Activated naive CD8-positive, alpha-beta T cell treated with anti-CD3 and anti-CD28 coated beads, Interleukin-2, amount 10 ng/mL, durations not matched to agents 7 days and 5 days (primary cell): Measurements from ENCODE around the gene ELL3. TPM values are rescaled to one million over a fixed set of nuclear protein-coding genes. Genes with fewer than 3 reads are reported as not detected.
"Not testable (repeated sequence)": the region's sequence is repeated elsewhere in the genome, so short reads cannot be mapped to it uniquely, and the experiment has no call there.

Experiments used
- ATAC-seq: fragments of 150-1000 bp; cut with Tn5 transposase; one replicate; pipeline ENCODE4 v1.10.0; 2021; ENCODE audit warnings: low read depth, moderate library complexity
- POLR2A ChIA-PET: fragments of 350-600 bp; sonication (Branson Sonifier 250); formaldehyde crosslinking; loops from one replicate; lab custom pipeline; 2021; ENCODE audit warnings: antibody characterized with exemption; lab: Charles Lee
- DNase-seq: peaks from one replicate; pipeline ENCODE4 v3.0.0; 2021
- H3K27ac Mint-ChIP-seq: one replicate; pipeline ENCODE4 v1.8.0; 2022; ENCODE audit warnings: mild to moderate bottlenecking, mixed read lengths
- H3K27me3 Mint-ChIP-seq: one replicate; pipeline ENCODE4 v1.8.0; 2022; ENCODE audit warnings: mild to moderate bottlenecking, moderate library complexity, mixed read lengths
- H3K36me3 Mint-ChIP-seq: one replicate; pipeline ENCODE4 v1.8.0; 2021; ENCODE audit warnings: mild to moderate bottlenecking, mixed read lengths
- H3K4me1 Mint-ChIP-seq: one replicate; pipeline ENCODE4 v1.8.0; 2021; ENCODE audit warnings: mixed read lengths
- H3K4me3 Mint-ChIP-seq: one replicate; pipeline ENCODE4 v1.8.0; 2022; ENCODE audit warnings: mild to moderate bottlenecking, moderate library complexity, mixed read lengths
- H3K9me3 Mint-ChIP-seq: one replicate; pipeline ENCODE4 v1.8.0; 2021; ENCODE audit warnings: mixed read lengths
- total RNA-seq, 2 experiments: library from RNA; stranded (reverse); gene quantifications; one replicate each; pipeline ENCODE4 v1.2.3, GENCODE V29; 2021

ELL3 gene, protein sequence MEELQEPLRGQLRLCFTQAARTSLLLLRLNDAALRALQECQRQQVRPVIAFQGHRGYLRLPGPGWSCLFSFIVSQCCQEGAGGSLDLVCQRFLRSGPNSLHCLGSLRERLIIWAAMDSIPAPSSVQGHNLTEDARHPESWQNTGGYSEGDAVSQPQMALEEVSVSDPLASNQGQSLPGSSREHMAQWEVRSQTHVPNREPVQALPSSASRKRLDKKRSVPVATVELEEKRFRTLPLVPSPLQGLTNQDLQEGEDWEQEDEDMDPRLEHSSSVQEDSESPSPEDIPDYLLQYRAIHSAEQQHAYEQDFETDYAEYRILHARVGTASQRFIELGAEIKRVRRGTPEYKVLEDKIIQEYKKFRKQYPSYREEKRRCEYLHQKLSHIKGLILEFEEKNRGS
- total RNA-seq = 1 to 10 TPM; 4.6 to 4.9 TPM

DNA sequence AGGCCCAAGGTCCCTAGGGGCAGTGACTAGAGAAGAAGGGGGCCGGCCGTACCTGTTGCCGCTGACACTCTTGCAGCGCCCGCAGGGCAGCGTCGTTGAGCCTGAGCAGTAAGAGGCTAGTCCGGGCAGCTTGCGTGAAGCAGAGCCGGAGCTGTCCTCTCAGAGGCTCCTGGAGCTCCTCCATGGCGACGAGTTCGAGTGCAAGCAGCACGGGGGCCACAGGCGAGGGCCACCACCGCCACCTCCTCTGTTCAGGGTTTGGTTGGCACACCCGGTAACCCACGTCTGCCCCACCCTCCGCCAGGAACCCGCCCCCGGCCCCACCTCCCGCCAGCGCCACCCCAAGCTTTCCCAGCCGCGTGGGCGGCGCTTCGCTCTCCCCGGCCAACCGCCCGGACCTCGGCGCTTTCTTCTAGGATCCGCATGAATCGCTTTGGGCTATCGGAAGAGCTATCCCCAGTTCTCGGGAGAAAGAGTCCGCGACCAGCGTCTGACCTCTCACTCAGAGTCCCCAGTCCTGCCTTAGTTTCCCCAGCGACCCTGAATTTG lies at the start of gene ELL3:
Gene ELL3, minus strand, starts transcription at position 249 of the 549 bp plus-strand sequence. Its CDS starts 65 bp downstream, at position 184.
- peak within 1 kb of the TSS; percentile 93 for H3K27ac Mint-ChIP-seq
- peaks cover 5% of the 10 kb centered on the region for H3K36me3 Mint-ChIP-seq
- H3K9me3 Mint-ChIP-seq = no peaks in the 10 kb centered on the region
- H3K27me3 Mint-ChIP-seq = no peaks in the 10 kb centered on the region
- DNase-seq = peak; percentile 84
- peak within 1 kb of the TSS; percentile 91 for H3K4me3 Mint-ChIP-seq
- POLR2A ChIA-PET = interaction anchor here (0.6 to 5.8 kb wide), 11 partner anchors 9 to 406 kb away, joined by 3 to 80 read pairs (median 8); partner anchors contain the start of genes HYPK, MFAP1, PDIA3 and SERF2
- ATAC-seq = peak; percentile 71
- peaks cover 13% of the 10 kb centered on the region for H3K4me1 Mint-ChIP-seq

DNA sequence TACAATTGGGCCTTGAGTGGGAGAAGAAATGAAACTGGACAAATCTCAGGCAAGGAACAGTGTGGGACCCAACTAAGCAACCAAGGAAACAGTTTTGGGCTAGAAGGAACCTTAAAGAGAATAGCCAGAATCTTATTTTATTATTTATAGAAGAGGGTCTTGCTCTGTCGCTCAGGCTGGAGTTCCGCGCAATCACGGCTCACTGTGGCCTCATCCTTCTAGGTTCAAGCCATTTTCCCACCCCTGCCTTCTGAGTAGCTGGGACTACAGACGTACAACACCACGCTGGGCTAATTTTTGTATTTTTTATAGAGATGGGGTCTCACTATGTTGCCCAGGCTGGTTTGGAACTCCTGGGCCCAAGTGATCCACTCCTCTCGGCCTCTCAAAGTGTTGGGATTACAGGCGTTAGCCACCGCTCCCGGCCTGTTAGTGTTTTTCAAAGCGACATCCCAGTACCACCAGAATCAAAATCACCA lies 49.3 kb upstream of the ELL3 start:
- no peaks in the 10 kb centered on the region for H3K9me3 Mint-ChIP-seq
- H3K36me3 Mint-ChIP-seq = peaks cover 29% of the 10 kb centered on the region
- peak overlapping the region; percentile 92 for H3K4me3 Mint-ChIP-seq
- ATAC-seq (no peak), DNase-seq (no peak)
- H3K27me3 Mint-ChIP-seq = no peaks in the 10 kb centered on the region
- POLR2A ChIA-PET = interaction anchor here (1.6 to 3.1 kb wide), 3 partner anchors 26 to 80 kb away, joined by 4 to 15 read pairs (median 7); partner anchors contain the start of genes ELL3, HYPK, PDIA3 and SERINC4
- H3K4me1 Mint-ChIP-seq = peaks cover 30% of the 10 kb centered on the region
- H3K27ac Mint-ChIP-seq = peak overlapping the region; percentile 99

DNA sequence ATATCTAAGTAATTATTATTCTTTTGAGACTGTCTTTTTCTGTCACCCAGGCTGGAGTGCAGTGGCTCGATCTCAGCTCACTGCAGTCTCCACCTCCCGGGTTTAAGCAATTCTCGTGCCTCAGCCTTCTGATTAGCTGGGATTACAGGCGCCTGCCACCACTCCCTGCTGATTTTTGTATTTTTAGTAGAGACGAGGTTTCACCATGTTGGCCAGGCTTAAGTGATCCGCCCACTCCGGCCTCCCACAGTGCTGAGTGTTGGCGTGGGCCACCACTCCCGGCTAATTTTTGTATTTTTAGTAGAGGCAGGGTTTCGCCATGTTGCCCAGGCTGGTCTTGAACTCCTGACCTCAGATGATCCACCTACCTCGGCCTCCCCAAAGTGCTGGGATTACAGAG lies 48.5 kb upstream of the ELL3 start:
- peak overlapping the region; percentile 15 for H3K4me3 Mint-ChIP-seq
- ATAC-seq, H3K9me3 Mint-ChIP-seq, H3K27me3 Mint-ChIP-seq, DNase-seq: not testable (repeated sequence)
- H3K27ac Mint-ChIP-seq = peak overlapping the region; percentile 99
- POLR2A ChIA-PET = interaction anchor here (0.7 to 2.2 kb wide), 11 partner anchors 9 to 640 kb away, joined by 3 to 27 read pairs (median 4); partner anchors contain the start of genes CTDSPL2, ELL3, HYPK and PDIA3
- H3K4me1 Mint-ChIP-seq = peaks cover 31% of the 10 kb centered on the region
- peaks cover 29% of the 10 kb centered on the region for H3K36me3 Mint-ChIP-seq

DNA sequence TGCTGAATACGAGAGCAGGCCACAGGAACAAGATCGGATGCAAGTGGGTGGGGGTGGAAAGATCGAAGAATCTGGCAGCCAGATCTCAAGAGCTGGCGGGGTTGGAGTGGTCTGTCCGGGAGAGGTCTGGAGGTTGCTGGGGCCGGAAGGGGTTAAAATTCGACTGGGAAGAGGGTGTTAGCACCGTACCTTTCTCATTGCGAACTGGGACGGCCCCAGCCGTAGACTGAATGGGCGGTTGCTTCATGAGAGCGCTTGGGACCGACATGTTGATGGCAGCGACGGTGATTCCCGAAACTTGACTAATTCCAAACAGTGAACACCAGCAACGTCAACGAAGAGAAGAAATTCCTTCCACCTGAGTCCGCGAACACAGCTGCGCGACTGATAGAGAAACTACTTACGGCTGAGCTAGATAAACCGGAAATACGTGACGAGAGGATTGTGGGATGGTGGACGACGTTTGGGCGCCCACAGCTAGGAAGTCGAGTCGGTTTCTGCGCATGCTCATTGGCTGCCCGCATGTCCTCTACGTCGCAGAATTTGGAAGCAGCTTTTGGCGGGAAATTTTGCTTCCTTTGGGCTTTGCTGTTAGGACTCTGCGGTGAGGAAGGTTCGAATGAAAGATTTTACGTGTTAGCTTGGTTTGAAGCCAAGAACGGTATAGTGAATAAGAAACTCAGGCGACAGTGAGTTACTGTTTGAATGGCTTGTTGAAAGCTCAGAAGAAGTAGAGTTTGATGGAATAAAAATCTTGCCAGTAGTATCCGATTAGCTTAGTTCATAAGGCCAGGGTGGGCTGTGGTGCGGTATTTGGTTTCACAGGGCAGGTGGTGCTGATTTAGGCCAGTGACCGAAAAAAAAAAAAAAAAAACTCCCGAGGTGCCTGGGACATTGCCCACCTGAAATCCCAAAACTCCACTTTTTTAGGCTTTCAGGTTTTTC lies 47.8 kb upstream of the ELL3 start, which contains the start of gene MFAP1:
Gene MFAP1, minus strand, starts transcription at position 389 of the 945 bp plus-strand sequence. Its CDS starts 121 bp downstream, at position 268.
- Mint-ChIP-seq H3K36me3 (peaks cover 25% of the 10 kb centered on the region), H3K27me3 (no peaks in the 10 kb centered on the region), H3K4me1 (peaks cover 26% of the 10 kb centered on the region), H3K4me3 (peak within 1 kb of the TSS; percentile 100), H3K27ac (peak within 1 kb of the TSS; percentile 99), H3K9me3 (no peaks in the 10 kb centered on the region)
- ATAC-seq (peak; percentile 85), DNase-seq (peak; percentile 78)
- POLR2A ChIA-PET = interaction anchor here (0.7 to 2.2 kb wide), 13 partner anchors 9 to 639 kb away, joined by 3 to 27 read pairs (median 4); partner anchors contain the start of genes CTDSPL2, ELL3, HYPK and PDIA3

DNA sequence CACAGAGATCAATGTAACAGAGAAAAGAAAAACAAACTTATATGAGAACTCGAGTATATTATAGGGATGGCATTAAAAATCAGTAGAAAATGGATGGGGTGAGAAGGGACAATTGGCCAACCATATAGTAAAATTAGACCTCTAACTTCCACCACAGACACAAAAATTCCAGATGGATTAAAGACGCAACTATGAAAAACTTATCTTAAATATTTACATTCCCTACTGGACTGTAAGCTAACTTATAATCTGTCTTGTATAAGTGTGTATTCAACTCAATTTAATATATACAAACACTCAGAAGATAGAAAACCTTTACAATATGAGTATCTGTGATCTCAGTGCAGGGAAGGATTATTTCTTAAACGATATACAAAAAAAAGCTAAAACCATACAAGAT lies 44.7 kb upstream of the ELL3 start:
- POLR2A ChIA-PET = interaction anchor here (0.6 to 2.1 kb wide), 3 partner anchors 21 to 841 kb away, joined by 3 to 13 read pairs (median 3); partner anchors contain the start of genes HYPK and SERINC4
- Mint-ChIP-seq H3K9me3 (no peaks in the 10 kb centered on the region), H3K4me3 (peak overlapping the region; percentile 40), H3K36me3 (peaks cover 12% of the 10 kb centered on the region), H3K4me1 (peaks cover 18% of the 10 kb centered on the region), H3K27ac (peak overlapping the region; percentile 52), H3K27me3 (no peaks in the 10 kb centered on the region)
- ATAC-seq (no peak), DNase-seq (no peak)

DNA sequence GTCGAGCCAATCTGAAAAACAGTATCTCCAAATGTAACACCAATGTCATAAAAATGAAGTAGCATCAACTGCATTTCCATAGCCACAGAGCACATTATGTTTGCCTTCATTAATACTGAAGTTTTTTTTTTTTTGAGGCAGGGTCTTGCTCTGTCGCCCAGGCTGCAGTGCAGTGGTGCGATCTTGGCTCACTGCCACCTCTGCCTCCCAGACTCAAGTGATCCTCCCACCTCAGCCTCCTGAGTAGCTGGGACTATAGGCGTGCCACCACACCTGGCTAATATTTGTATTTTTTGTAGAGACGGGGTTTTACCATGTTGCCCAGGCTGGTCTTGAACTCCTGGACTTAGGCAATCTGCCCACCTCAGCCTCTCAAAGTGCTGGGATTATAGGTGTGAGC lies 38.3 kb upstream of the ELL3 start:
- H3K4me3 Mint-ChIP-seq, H3K27me3 Mint-ChIP-seq, DNase-seq, POLR2A ChIA-PET, H3K9me3 Mint-ChIP-seq, H3K4me1 Mint-ChIP-seq, ATAC-seq: not testable (repeated sequence)
- Mint-ChIP-seq H3K36me3 (peaks cover 31% of the 10 kb centered on the region), H3K27ac (peak overlapping the region; percentile 4)

DNA sequence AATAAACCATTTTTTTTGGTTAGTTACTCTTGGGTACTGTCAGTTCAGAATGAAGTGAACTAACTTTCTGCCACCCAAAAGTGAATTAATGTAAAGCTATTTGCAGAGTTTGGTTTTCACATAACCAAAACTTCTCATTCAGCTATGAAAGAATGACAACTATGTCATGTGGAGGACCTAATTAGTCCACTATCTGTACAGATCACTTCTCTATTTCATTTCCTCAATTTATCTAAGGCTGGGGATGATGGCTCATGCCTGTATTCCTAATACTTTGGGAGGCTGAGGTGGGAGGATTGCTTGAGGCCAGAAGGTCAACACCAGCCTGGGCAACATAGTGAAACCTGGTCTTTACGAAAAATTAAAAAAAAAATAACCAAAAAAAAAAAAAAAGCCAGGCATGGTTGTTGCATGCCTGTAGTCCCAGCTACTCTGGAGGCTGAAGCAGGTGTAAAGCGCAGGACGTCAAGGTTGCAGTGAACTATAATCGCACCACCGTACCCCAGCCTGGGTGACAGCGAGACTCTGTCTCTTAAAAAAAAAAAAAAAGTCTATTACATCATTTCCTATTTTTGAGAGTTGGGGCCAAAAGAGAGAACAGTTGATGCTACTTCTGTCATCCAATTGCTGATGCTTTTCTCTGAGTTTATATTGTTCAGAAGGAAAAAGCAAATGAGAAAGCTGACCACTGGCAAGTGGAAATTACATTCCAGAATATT lies 32.4 kb upstream of the ELL3 start:
- H3K4me1 Mint-ChIP-seq = peaks cover 8% of the 10 kb centered on the region
- H3K36me3 Mint-ChIP-seq = peaks cover 38% of the 10 kb centered on the region
- no peak for DNase-seq
- ATAC-seq = no peak
- no peak overlapping the region for H3K4me3 Mint-ChIP-seq
- no peaks in the 10 kb centered on the region for H3K27me3 Mint-ChIP-seq
- POLR2A ChIA-PET = interaction anchor here (0.7 to 1.4 kb wide), 4 partner anchors 16 to 32 kb away, joined by 3 to 5 read pairs (median 4); partner anchors contain the start of genes ELL3 and MFAP1
- no peaks in the 10 kb centered on the region for H3K9me3 Mint-ChIP-seq
- no peak overlapping the region for H3K27ac Mint-ChIP-seq

DNA sequence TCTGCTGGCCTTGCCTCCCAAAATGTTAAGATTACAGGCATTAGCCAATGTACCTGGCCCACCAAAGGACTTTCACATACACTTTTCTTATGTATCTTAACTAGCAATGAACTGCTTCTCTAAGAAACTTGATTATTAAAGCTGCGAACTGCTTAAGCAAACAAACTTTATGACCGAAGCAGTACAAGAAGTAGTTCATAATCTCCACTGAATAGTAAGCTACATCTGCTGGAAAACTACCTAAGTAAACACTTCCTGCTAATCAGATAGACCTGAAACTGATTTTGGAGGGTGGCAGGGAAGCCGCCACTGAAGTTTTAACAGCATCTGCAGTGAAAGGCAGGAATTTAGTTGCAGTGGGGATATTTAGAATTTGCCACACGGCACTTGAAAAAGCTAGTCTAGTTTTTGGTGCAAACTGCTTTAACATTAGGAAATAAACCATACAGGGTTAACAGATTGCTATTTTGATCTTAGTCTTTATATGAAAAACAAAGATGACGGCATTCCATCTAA lies 31.7 kb upstream of the ELL3 start:
- Mint-ChIP-seq H3K4me1 (peaks cover 8% of the 10 kb centered on the region), H3K36me3 (peaks cover 38% of the 10 kb centered on the region), H3K27me3 (no peaks in the 10 kb centered on the region), H3K9me3 (no peaks in the 10 kb centered on the region), H3K4me3 (no peak overlapping the region), H3K27ac (no peak overlapping the region)
- POLR2A ChIA-PET = interaction anchor here (1.4 kb wide), 2 partner anchors 15 to 19 kb away, joined by 3 to 5 read pairs; no protein-coding TSS in a partner anchor
- no peak for DNase-seq
- no peak for ATAC-seq

DNA sequence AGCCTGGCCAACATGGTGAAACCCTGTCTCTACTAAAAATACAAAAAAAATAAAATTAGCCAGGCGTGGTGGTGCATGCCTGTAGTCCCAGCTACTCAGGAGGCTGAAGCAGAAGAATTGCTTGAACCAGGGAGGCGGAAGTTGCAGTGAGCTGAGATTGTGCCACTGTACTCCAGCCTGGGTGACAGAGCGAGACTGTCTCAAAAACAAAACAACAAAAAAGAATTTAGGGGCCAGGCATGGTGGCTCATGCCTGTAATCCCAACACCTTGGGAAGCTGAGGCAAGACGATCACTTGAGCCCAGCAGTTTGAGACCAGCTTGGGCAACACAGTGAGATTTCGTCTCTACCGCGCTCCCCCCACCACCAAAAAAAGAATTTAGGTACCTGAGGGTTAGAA lies 25.9 kb upstream of the ELL3 start:
- POLR2A ChIA-PET = interaction anchor here (1.9 kb wide), 1 partner anchor 22 kb away, joined by 4 read pairs; the partner anchor contains the start of gene MFAP1
- not testable (repeated sequence) for H3K4me3 Mint-ChIP-seq

DNA sequence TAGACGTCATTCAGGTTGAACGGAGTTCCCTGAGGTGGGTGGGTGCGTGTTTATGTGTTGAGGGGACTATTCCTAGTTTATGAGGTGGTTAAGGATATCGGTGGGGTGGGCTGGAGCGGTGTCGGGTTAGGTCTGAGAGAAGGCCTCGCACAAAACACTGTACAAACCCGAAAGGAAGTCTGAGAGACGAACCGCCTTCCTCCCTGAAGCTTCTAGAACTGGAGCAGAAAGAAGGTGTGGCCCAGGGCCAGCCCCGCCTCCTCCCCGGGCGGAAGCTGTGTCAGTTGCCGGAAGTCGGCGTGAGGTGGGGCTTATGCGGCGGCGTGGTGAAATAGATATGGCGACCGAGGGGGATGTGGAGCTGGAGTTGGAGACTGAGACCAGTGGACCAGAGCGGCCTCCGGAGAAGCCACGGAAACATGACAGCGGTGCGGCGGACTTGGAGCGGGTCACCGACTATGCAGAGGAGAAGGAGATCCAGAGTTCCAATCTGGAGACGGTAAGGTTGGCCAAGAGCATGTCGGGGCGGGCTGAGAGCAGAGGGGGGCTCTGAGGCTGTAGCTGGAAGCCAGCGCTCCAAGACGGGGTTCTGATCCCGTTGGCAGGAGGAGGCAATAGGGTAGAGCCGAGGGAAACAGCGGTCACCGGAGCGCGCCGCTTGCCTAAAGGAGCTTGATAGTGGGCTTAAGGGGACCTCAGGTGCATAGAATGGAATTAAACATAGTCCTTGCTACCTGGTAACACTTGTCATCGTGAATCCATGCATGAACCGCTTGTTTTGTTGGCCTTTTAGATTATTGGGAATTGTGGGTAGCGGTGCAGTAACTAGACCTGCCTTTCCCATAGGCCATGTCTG lies 23.7 kb upstream of the ELL3 start, which contains the start of gene HYPK:
Gene HYPK, plus strand, starts transcription at position 314 of the 856 bp plus-strand sequence. Its CDS starts 24 bp downstream, at position 338.
- peaks cover 43% of the 10 kb centered on the region for H3K36me3 Mint-ChIP-seq
- DNase-seq = peak; percentile 92
- H3K4me3 Mint-ChIP-seq = peak within 1 kb of the TSS; percentile 99
- no peaks in the 10 kb centered on the region for H3K27me3 Mint-ChIP-seq
- peaks cover 38% of the 10 kb centered on the region for H3K4me1 Mint-ChIP-seq
- no peaks in the 10 kb centered on the region for H3K9me3 Mint-ChIP-seq
- ATAC-seq = peak; percentile 94
- peak within 1 kb of the TSS; percentile 99 for H3K27ac Mint-ChIP-seq
- POLR2A ChIA-PET = interaction anchor here (0.7 to 2.5 kb wide), 15 partner anchors 9 to 736 kb away, joined by 3 to 27 read pairs (median 7); partner anchors contain the start of genes EIF3J, ELL3, MFAP1 and SERF2

More for the DNA sequence above, 25.9 kb upstream of the ELL3 start:
- H3K9me3 Mint-ChIP-seq, H3K27me3 Mint-ChIP-seq, DNase-seq, ATAC-seq, H3K27ac Mint-ChIP-seq: not testable (repeated sequence)
- Mint-ChIP-seq H3K4me1 (peaks cover 29% of the 10 kb centered on the region), H3K36me3 (peaks cover 48% of the 10 kb centered on the region)
